Smooth muscle cell (in vitro differentiated cells): Measurements from ENCODE around the gene ARID2. TPM values are rescaled to one million over a fixed set of nuclear protein-coding genes. Genes with fewer than 3 reads are reported as not detected.

Experiments used
- DNase-seq: peaks from one replicate; lab custom pipeline; 2025; ENCODE audit not compliant: unreplicated experiment; lab: John Stamatoyannopoulos, UW
- H2AFZ ChIP-seq: fragments of 200-600 bp; sonication (generic); 2 replicates; pipeline ENCODE4 v1.6.0; 2016; ENCODE audit warnings: antibody characterized with exemption, low read depth, mild to moderate bottlenecking
- H3F3A ChIP-seq: fragments of 200-600 bp; sonication (generic); 2 replicates; pipeline ENCODE4 v1.6.0; 2017; ENCODE audit warnings: antibody characterized with exemption, low read depth
- H3K27ac ChIP-seq: fragments of 200-600 bp; sonication (generic); 2 replicates; pipeline ENCODE4 v1.5.1; 2016; ENCODE audit warnings: low read depth, mild to moderate bottlenecking
- H3K27me3 ChIP-seq: fragments of 200-600 bp; sonication (generic); 2 replicates; pipeline ENCODE4 v1.6.1; 2016; ENCODE audit warnings: low read depth, mild to moderate bottlenecking
- H3K36me3 ChIP-seq: fragments of 200-600 bp; sonication (generic); 2 replicates; pipeline ENCODE4 v1.5.1; 2016; ENCODE audit warnings: low read depth
- H3K4me1 ChIP-seq: fragments of 200-600 bp; sonication (generic); 2 replicates; pipeline ENCODE4 v1.5.1; 2016; ENCODE audit warnings: low read depth
- H3K4me2 ChIP-seq: fragments of 200-600 bp; sonication (generic); 2 replicates; pipeline ENCODE4 v1.6.0; 2016; ENCODE audit warnings: mild to moderate bottlenecking
- H3K4me3 ChIP-seq: fragments of 200-600 bp; sonication (generic); 2 replicates; pipeline ENCODE4 v1.5.1; 2016; ENCODE audit warnings: mild to moderate bottlenecking
- H3K79me2 ChIP-seq: fragments of 200-600 bp; sonication (generic); 2 replicates; pipeline ENCODE4 v1.6.0; 2016; ENCODE audit warnings: low read depth, mild to moderate bottlenecking
- H3K9ac ChIP-seq: fragments of 200-600 bp; sonication (generic); 2 replicates; pipeline ENCODE4 v1.6.0; 2016; ENCODE audit warnings: low read depth
- H3K9me3 ChIP-seq: fragments of 200-600 bp; sonication (generic); replicated peaks from 2 replicates; pipeline ENCODE4 v1.5.1; 2016; ENCODE audit warnings: low read depth
- H4K20me1 ChIP-seq: fragments of 200-600 bp; sonication (generic); 2 replicates; pipeline ENCODE4 v1.6.0; 2016; ENCODE audit warnings: low read depth
- CTCF ChIP-seq: fragments of 200-600 bp; sonication (generic); IDR thresholded peaks from 2 replicates; pipeline ENCODE4 v1.5.1; 2017; ENCODE audit warnings: borderline replicate concordance, mild to moderate bottlenecking, antibody characterized with exemption; ENCODE audit not compliant: insufficient read depth, poor library complexity, severe bottlenecking
- WGBS: methylation state at CpG from one replicate; pipeline ENCODE4 v1.1.7; 2016; ENCODE audit warnings: low lambda C conversion rate; 5-methylcytosine and 5-hydroxymethylcytosine counted together
- polyA plus RNA-seq: library from polyadenylated mRNA; unstranded; fragments of >200 nt; fragmentation: Nextera tagmentation; extraction: Ambion mirVana; gene quantifications from 2 replicates; pipeline ENCODE4 v1.2.1, GENCODE V29; 2016
- total RNA-seq: library from RNA; depleted of rRNA; stranded (reverse); fragments of >200 nt; gene quantifications from 2 replicates; pipeline ENCODE4 v1.2.3, GENCODE V29; 2014

Gene ARID2
- total and polyA plus RNA-seq, 2 experiments from 2014 or later = 9.9 to 36.2 TPM

- H3F3A ChIP-seq = no peaks in the 10 kb centered on the region
- peaks cover 100% of the 10 kb centered on the region for H3K79me2 ChIP-seq
- no peak overlapping the region for H3K4me2 ChIP-seq
- H3K9me3 ChIP-seq = no peaks in the 10 kb centered on the region
- DNase-seq = no peak
- no peak overlapping the region for H3K4me3 ChIP-seq
- peak; percentile 53 for TF ChIP-seq CTCF
- H2AFZ ChIP-seq = no peak overlapping the region
- no peak overlapping the region for H3K9ac ChIP-seq
- no peaks in the 10 kb centered on the region for H3K36me3 ChIP-seq
- H3K27me3 ChIP-seq = no peaks in the 10 kb centered on the region
- WGBS = 33% methylated on average over 3 of the region's 3 CpGs
- H4K20me1 ChIP-seq = peaks cover 90% of the 10 kb centered on the region
- H3K4me1 ChIP-seq = no peaks in the 10 kb centered on the region
- H3K27ac ChIP-seq = peak overlapping the region; percentile 20
These were observed 32.9 kb downstream of the ARID2 start for GRCh38 chr12:45762185-45763110.

GRCh38 chr12:45763381-45763780 lies 33.9 kb downstream of the ARID2 start:
- H3K4me3 ChIP-seq = no peak overlapping the region
- H3K9me3 ChIP-seq = no peaks in the 10 kb centered on the region
- no peak overlapping the region for H3K4me2 ChIP-seq
- DNase-seq = no peak
- TF ChIP-seq CTCF = no peak
- H3F3A ChIP-seq = no peaks in the 10 kb centered on the region
- WGBS = 98% methylated on average over 4 of the region's 4 CpGs
- H3K4me1 ChIP-seq = no peaks in the 10 kb centered on the region
- H2AFZ ChIP-seq = no peak overlapping the region
- H3K27me3 ChIP-seq = no peaks in the 10 kb centered on the region
- peaks cover 89% of the 10 kb centered on the region for H4K20me1 ChIP-seq
- no peak overlapping the region for H3K9ac ChIP-seq
- H3K36me3 ChIP-seq = no peaks in the 10 kb centered on the region
- H3K79me2 ChIP-seq = peaks cover 96% of the 10 kb centered on the region
- H3K27ac ChIP-seq = no peak overlapping the region

GRCh38 chr12:45768194-45768593 lies 38.7 kb downstream of the ARID2 start:
- H3K4me1 ChIP-seq = no peaks in the 10 kb centered on the region
- H3K36me3 ChIP-seq = no peaks in the 10 kb centered on the region
- peaks cover 83% of the 10 kb centered on the region for H3K79me2 ChIP-seq
- no peak overlapping the region for H3K4me2 ChIP-seq
- H4K20me1 ChIP-seq = peaks cover 78% of the 10 kb centered on the region
- H3K9me3 ChIP-seq = no peaks in the 10 kb centered on the region
- no peak overlapping the region for H2AFZ ChIP-seq
- H3K4me3 ChIP-seq = no peak overlapping the region
- no peaks in the 10 kb centered on the region for H3F3A ChIP-seq
- no peak overlapping the region for H3K27ac ChIP-seq
- WGBS = 84% methylated on average over 1 of the region's 1 CpG
- no peak for DNase-seq
- TF ChIP-seq CTCF = no peak
- H3K27me3 ChIP-seq = no peaks in the 10 kb centered on the region
- H3K9ac ChIP-seq = no peak overlapping the region

- Histone ChIP-seq H3K9ac (no peak overlapping the region), H3K36me3 (no peaks in the 10 kb centered on the region), H3K27ac (no peak overlapping the region), H3K27me3 (no peaks in the 10 kb centered on the region), H4K20me1 (peaks cover 82% of the 10 kb centered on the region), H3K4me2 (no peak overlapping the region), H2AFZ (no peak overlapping the region), H3K79me2 (peaks cover 86% of the 10 kb centered on the region), H3K9me3 (no peaks in the 10 kb centered on the region), H3K4me3 (no peak overlapping the region), H3K4me1 (no peaks in the 10 kb centered on the region), H3F3A (peaks cover 3% of the 10 kb centered on the region)
- 98% methylated on average over 1 of the region's 1 CpG for WGBS
- DNase-seq = no peak
- TF ChIP-seq CTCF = no peak
These were observed 44.2 kb downstream of the ARID2 start for GRCh38 chr12:45773747-45774146.
